ENCODE results near the gene ZFP91. TPM values are rescaled to one million over a fixed set of nuclear protein-coding genes. Genes with fewer than 3 reads are reported as not detected.

The ZFP91 gene
- polyA plus RNA-seq, 1 of the 3 experiments (the other 2 are of a cell fraction) = 12.2 TPM

DNA sequence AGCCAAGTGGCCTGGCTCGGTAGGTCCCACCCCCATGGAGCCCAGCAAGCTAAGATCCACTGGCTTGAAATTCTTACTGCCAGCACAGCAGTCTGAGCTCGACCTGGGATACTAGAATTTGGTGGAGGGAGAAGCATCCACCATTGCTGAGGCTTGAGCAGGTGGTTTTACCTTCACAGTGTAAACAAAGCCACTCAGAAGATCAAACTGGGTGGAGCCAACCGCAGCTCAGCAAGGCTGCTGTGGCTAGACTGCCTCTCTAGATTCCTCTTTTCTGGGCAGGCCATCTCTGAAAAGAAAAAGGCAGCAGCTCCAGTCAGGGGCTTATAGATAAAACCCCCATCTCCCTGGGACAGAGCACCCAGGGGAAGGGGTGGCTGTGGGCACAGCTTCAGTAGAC lies 48.6 kb upstream of the ZFP91 start:
- no peaks in the 10 kb centered on the region for H3K9me2 ChIP-seq
- no peak overlapping the region for H2AFZ ChIP-seq (ENCODE audit: low read depth)
- TF ChIP-seq TAF1 (IDR thresholded peaks at IDR 0.05; ENCODE audit: borderline replicate concordance, low read depth, low read length) = no peak
- TF ChIP-seq TEAD4 (IDR thresholded peaks at IDR 0.05; ENCODE audit: borderline replicate concordance, insufficient read depth) = no peak
- TF ChIP-seq RFX5 (IDR thresholded peaks at IDR 0.05; ENCODE audit: low read length) = no peak
- TF ChIP-seq RAD21 (IDR thresholded peaks at IDR 0.05; ENCODE audit: low read length) = no peak
- no peak for TF ChIP-seq EP300 (IDR thresholded peaks at IDR 0.05; ENCODE audit: borderline replicate concordance in 1 of 2, low read depth in 1 of 2, low read length in 1 of 2)
- TF ChIP-seq USF2 (IDR thresholded peaks at IDR 0.05; ENCODE audit: borderline replicate concordance, low read depth, low read length) = no peak
- TF ChIP-seq MXI1 (IDR thresholded peaks at IDR 0.05; ENCODE audit: low read depth, low read length) = no peak
- no peaks in the 10 kb centered on the region for H3K9me3 ChIP-seq
- H3K27ac ChIP-seq (ENCODE audit: low read depth in 2 of 2, low read length in 1 of 2) = no peak overlapping the region
- peaks cover 0 to 2% of the 10 kb centered on the region in 2 experiments for H3K36me3 ChIP-seq (replicated peaks in 1 of 2; ENCODE audit: control insufficient read depth in 1 of 2, insufficient read depth in 2 of 2, low read length in 1 of 2)
- no peak overlapping the region for H3K9ac ChIP-seq
- H4K20me1 ChIP-seq (ENCODE audit: insufficient read depth) = no peaks in the 10 kb centered on the region
- ChIA-PET CTCF (no interaction called here), POLR2A (no interaction called here)
- no peaks in the 10 kb centered on the region for H3K27me3 ChIP-seq (ENCODE audit: insufficient read depth)
- no peaks in the 10 kb centered on the region for H3K79me2 ChIP-seq (ENCODE audit: insufficient read depth)
- no peak overlapping the region for H3K4me2 ChIP-seq
- DNase-seq = no peak
- whole genome bisulfite sequencing (ENCODE audit: low lambda C conversion rate) = 44% methylated on average over 2 of the region's 3 CpGs
- peaks cover under 1% of the 10 kb centered on the region for H3F3A ChIP-seq (replicated peaks; ENCODE audit: insufficient read depth)
- no peaks in the 10 kb centered on the region for H3K4me1 ChIP-seq (ENCODE audit: control insufficient read depth in 1 of 2, insufficient read depth in 2 of 2, low read depth in 1 of 2, low read length in 1 of 2)
- H3K4me3 ChIP-seq (ENCODE audit: low read depth in 2 of 2, low read length in 1 of 2) = no peak overlapping the region

GRCh38 chr11:58531865-58532341 lies 47.0 kb upstream of the ZFP91 start:
- H3K36me3 ChIP-seq (replicated peaks in 1 of 2; ENCODE audit: control insufficient read depth in 1 of 2, insufficient read depth in 2 of 2, low read length in 1 of 2) = peaks cover 0 to under 1% of the 10 kb centered on the region in 2 experiments
- no peaks in the 10 kb centered on the region for H3K79me2 ChIP-seq (ENCODE audit: insufficient read depth)
- H3K9me3 ChIP-seq = no peaks in the 10 kb centered on the region
- no peak for TF ChIP-seq MXI1 (IDR thresholded peaks at IDR 0.05; ENCODE audit: low read depth, low read length)
- TF ChIP-seq GABPA (IDR thresholded peaks at IDR 0.05; ENCODE audit: low read depth) = no peak
- TF ChIP-seq ELF1 (IDR thresholded peaks at IDR 0.05) = no peak
- no peak for TF ChIP-seq REST (IDR thresholded peaks at IDR 0.05; ENCODE audit: low read depth, low read length)
- no peak for TF ChIP-seq RFX5 (IDR thresholded peaks at IDR 0.05; ENCODE audit: low read length)
- no peak for TF ChIP-seq MEF2A (IDR thresholded peaks at IDR 0.05; ENCODE audit: borderline replicate concordance, low read depth)
- TF ChIP-seq NFIC (IDR thresholded peaks at IDR 0.05; ENCODE audit: borderline replicate concordance) = no peak
- TF ChIP-seq CTCF (IDR thresholded peaks at IDR 0.05) = no peak
- TF ChIP-seq TCF12 (IDR thresholded peaks at IDR 0.05) = no peak
- TF ChIP-seq PBX3 (IDR thresholded peaks at IDR 0.05) = no peak
- no peak for TF ChIP-seq EZH2phosphoT487 (IDR thresholded peaks at IDR 0.05; ENCODE audit: borderline replicate concordance, low read depth)
- TF ChIP-seq SMC3 (IDR thresholded peaks at IDR 0.05; ENCODE audit: low read depth, low read length) = no peak
- no peak for TF ChIP-seq ZBTB33 (IDR thresholded peaks at IDR 0.05; ENCODE audit: borderline replicate concordance, low read depth)
- no peak overlapping the region for H3K27ac ChIP-seq (ENCODE audit: low read depth in 2 of 2, low read length in 1 of 2)
- H3K27me3 ChIP-seq (ENCODE audit: insufficient read depth) = no peaks in the 10 kb centered on the region
- no peak overlapping the region for H2AFZ ChIP-seq (ENCODE audit: low read depth)
- no peak overlapping the region for H3K9ac ChIP-seq
- H4K20me1 ChIP-seq (ENCODE audit: insufficient read depth) = no peaks in the 10 kb centered on the region
- 88% methylated on average over 8 of the region's 25 CpGs for WGBS (ENCODE audit: low lambda C conversion rate)
- no peaks in the 10 kb centered on the region for H3K4me1 ChIP-seq (ENCODE audit: control insufficient read depth in 1 of 2, insufficient read depth in 2 of 2, low read depth in 1 of 2, low read length in 1 of 2)
- POLR2A ChIA-PET = no interaction called here
- H3K4me2 ChIP-seq = no peak overlapping the region
- no peak for DNase-seq
- H3K9me2 ChIP-seq = no peaks in the 10 kb centered on the region
- no peaks in the 10 kb centered on the region for H3F3A ChIP-seq (replicated peaks; ENCODE audit: insufficient read depth)
- CTCF ChIA-PET = interaction anchor here (1.5 kb wide), 2 partner anchors 8 to 22 kb away, joined by 5 to 6 read pairs; no protein-coding TSS in a partner anchor
- no peak overlapping the region for H3K4me3 ChIP-seq (ENCODE audit: low read depth in 2 of 2, low read length in 1 of 2)
